Colon (tissue), 2 donors: ENCODE data around the gene RAMP3.

Experiments
- FAIRE-seq: peaks from 2 replicates; lab custom pipeline; 2012; peaks lifted over from hg19 to GRCh38; lab: Jason Lieb, UNC
- donor health status: control.
- donor health status: control.

RAMP3 gene

DNA sequence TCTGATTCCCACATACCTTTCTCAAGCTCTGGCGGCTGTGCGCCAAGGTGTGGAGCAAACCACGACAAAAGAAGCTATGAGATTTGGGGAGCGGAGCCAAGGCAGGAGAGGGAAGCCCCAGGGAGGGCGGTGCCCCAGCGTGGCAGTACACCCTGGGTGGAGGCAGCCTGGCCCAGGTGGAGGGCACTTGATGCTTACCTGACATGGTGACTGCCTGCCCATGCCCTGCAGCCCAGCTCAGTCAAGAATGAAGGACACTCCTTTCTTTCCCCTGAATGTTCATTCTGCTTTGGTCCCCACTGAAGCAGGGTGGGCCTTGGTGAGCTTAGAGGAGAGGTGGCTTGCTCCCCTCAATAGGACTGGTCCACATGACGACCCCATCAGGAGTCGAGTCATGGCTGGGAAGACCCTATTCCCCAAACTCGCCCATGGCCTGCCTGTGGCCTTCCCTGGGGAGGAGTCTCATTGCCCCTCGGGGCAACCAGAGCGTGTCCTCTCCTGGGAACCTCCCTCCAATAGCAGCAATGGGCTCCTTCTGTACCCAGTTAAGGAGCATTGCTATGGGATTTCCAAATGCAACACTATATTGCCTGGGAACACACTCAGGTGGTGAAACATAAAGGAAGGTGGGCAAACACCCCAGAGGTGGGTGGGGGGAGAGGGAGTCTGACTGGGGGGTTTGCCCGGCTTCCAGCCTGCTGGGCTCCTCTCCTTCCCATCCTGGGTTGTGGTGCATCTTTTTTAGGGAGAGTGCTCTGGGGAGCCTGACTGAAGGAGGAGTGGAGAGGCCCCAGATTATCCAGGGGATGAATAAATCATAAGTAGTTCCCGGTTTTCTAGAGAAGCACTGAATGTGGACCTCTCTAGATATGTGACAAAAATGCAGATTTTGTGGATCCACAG lies 22.7 kb downstream of the RAMP3 start:
- FAIRE-seq = no peak

DNA sequence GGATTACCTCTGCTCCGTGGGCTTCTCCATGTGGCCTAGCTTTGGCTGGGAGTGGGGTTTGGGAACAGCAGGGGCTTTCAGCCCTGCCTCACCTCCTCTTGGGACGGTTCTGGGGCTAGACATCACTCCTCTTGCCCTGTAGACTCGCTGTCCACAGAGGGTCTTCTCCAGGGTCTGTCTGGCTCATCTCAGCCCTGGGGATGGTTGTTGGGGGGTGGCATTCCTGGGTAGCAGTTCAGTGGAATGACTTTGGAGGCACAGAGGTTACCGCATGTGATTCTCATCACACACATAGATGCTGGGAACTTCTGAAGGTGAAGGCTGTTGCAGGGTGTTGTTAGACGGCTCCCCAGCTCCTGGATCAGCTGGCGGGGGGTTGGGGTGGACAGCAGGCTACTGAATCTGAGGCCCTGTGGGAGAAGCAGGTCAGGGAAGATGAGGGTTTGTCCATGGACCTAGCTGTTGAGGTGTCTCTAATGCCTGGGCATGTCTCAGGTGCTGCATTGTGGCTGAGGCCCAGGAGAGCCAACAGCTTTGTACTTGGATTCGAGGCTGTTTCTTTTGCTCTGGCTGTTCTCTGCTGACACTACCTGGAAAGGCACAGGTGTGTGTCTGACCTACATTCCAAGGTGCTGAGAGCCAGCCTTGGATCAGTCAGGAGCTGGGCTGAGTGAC lies 23.8 kb downstream of the RAMP3 start:
- no peak for FAIRE-seq

DNA sequence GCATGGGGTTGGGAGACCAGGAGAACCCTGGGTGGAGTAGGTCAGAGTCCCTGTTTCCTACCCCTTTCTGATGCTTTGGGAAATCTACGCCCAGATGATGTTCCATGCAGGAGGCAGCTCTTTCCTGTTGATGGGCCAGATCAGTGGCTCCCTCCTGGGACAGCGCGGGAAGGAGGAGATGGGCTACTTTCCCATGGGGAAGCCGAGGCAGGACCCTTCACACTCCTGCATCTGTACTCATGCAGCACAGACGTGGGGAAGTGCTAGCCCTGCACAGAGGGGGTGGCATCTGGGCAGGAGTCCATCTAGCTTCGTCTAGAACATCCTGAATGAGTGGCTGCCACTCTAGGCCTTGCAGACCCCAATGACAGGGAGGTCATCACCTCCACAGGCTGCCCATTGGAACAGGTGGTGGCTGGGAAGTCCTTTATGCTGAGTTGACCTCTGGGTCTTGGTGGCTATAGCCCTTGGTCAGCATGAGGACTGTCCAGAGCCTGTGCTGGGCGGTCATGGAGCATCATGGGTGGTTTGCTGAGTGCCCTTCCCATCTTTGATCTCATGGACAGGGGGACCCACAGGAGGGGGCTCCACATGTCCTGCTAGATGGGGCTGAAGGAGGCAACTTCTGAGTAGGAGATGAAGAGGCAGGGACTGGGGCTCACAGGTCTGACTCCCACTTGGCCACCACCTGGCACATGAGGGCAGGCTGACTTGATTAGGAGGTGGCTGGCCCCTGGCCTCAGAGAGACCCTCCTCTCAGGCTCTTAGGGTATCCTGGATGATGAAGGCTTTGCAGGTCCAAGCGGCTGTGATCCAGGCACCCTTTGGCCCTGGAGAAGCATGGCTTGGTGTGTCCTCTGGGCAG lies 24.6 kb downstream of the RAMP3 start:
- FAIRE-seq = no peak

DNA sequence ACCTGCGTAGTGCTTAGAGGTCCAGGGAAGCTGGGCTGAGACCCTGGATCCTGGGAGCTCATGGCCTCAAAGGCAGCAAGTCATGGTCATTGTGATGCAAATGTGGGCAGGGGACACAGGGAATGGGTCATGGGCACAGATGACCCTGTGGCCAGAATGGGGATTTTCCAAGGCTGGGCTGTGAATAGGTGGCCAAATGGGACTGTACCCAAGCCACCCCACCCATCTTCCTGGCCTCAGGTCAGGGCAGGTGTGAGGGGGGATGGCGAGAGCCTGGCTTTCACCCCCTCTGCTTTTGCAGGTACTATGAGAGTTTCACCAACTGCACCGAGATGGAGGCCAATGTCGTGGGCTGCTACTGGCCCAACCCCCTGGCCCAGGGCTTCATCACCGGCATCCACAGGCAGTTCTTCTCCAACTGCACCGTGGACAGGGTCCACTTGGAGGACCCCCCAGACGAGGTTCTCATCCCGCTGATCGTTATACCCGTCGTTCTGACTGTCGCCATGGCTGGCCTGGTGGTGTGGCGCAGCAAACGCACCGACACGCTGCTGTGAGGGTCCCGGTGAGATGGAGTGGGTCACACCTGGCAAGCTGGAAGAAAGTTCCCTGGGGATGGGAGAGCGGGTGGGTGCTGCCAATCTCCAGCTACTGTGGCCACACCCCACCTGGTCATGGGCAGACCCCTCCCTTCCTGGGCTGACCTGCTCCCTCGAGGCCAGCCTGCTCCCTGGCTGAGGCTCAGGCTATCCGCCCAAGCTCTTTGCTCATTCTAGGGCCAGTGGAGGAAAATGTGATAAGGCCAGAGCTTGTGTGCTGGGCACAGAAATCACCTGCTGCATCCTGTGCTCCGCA lies 25.5 kb downstream of the RAMP3 start:
- FAIRE-seq = no peak

DNA sequence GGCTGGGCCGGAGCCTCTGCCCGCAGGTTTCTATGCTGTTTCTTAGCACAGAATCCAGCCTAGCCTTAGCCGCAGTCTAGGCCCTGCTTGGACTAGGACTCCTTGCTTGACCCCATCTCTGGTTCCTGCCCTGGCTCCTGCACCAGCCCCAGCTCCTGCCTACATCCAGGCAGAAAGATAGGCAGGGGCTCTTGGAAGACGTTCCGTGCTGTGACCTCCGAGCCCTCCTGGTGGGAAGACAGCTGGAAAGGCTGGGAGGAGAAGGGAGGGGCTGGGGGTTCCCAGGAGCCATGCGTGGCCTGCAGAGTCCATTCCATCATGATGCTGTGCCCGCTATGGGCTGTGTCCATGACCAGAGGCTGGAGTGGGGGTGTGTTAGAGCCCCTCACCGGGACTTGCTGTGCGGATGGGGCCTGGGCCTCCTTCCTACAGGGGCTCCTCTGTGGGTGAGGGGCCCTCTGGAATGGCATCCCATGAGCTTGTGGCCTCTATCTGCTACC lies 26.2 kb downstream of the RAMP3 start:
- FAIRE-seq = no peak

GRCh38 chr7:45184326-45185027 lies 26.9 kb downstream of the RAMP3 start:
- FAIRE-seq = no peak

GRCh38 chr7:45185028-45185863 lies 27.7 kb downstream of the RAMP3 start:
- no peak for FAIRE-seq

GRCh38 chr7:45185864-45186250 lies 28.3 kb downstream of the RAMP3 start:
- no peak for FAIRE-seq

GRCh38 chr7:45186261-45186813 lies 28.7 kb downstream of the RAMP3 start:
- FAIRE-seq = no peak

- no peak for FAIRE-seq
Measured at GRCh38 chr7:45187089-45187945, 29.7 kb downstream of the RAMP3 start.

DNA sequence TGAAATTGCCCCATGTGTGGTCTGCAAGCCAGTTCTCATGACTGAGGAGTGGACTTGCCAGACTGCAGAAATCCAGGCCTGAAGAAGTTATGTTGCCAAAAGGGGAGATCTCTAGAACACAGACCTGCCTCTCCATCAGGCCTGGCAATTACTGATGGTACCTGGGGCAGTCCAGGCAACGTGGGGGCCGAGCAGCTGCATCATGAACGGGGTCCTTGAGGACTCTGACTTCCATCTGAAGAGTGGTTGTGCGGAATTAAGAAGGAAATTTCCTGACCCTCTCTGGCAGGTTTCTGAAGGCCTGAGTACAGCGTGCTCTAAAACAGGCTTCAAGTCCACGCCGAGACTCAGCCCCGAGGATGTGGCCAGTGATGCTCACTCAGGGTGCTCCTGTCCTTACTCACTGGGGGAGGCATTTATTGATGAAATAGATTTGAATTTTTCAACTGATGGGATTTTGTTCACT lies 30.4 kb downstream of the RAMP3 start:
- no peak for FAIRE-seq

DNA sequence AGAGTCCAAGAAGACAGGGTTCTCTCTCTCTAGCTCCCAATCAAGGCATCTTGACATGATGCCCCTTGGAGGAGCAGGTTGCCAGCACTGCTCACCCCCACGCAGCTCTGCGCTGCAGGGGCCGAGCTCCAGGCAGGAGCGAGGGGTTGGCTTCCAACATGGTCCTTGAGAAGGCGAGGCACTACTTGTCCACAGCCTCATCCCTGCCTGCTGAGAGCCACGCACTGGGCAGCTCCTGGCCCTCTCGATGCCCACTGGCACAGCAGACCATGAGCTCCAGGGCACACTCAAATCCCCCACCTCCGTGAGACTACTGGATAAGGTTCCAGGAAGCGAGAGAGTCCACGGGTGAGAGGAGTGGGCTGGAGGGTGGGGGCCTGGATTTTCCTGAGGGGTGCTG lies 31.1 kb downstream of the RAMP3 start:
- FAIRE-seq = no peak

DNA sequence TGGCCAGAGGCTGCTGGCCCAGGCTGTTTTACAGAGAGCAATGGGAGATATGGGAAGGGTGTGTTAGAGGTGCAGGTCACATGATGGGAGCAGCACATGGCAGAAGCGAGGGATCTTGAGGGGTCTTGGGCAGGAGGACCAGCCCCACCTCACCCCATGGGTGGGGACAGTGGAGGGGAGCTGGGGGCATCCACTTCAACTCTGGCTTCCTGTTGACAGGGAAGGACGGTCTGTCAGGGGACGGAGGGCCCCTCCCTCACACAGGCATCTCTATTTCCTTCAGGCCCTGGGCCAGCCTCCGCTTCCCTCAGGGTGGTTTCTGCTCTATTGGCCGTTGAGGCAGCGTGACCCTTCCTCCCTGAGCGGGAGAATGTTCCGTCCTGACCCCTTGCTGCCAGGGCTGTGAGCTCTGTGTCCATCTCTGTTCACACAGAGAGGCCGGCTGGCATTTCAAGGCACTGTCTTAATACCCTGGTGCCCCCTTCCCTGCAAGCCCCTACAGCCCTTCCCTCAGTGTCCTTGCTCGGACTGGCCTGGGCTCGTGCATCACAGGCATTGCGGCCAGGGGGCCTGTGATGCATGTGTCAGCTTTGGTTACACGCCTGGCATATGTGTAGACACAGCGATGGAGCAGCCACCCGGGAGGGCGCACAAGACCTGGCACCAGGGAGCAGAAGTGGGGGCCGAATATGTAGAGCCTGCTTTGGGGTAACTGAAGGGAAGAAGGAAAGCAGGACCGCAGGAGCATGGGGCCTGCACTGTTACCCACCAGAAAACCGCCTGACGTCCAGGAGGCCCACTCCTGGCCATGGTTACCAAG lies 31.8 kb downstream of the RAMP3 start:
- FAIRE-seq = no peak

GRCh38 chr7:45190406-45191165 lies 33.0 kb downstream of the RAMP3 start:
- FAIRE-seq = no peak

- FAIRE-seq = no peak
Measured at GRCh38 chr7:45191396-45191795, 33.8 kb downstream of the RAMP3 start.

DNA sequence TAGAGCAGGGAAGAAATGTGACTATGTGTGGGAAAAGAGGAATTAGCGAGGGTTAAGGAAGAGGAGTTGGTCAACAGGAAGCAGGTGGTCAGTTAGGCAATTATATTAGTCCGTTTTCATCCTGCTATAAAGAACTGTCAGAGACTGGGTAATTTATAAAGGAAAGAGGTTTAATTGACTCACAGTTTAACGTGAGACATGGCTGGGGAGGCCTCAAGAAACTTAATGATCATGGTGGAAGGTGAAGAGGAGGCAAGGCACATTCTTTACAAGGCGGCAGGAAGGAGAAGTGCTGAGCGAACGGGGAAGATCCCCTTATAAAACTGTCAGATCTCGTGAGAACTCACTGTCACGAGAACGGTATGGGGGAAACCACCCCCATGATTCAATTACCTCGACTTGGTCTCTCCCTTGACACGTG lies 35.0 kb downstream of the RAMP3 start:
- FAIRE-seq = no peak

DNA sequence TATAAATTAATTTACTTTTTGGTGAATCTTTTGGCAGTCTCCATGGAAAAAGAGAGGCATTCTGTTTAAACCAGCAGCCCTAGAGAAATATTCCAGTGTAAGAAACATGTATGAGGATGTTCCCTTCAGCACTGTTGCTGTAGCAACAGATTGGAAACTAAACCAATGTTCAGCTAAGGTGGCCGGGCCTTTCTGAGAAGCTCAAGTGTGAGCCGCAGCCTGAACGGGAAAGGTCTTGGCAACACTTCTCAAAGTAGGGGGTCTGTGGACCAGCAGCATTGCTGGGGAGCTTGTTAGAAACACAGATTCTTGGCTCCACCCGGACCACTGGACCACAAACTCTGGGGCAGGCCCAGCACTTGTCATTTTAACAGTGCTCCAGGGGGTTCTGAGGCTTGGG lies 36.2 kb downstream of the RAMP3 start:
- no peak for FAIRE-seq
